ENCODE results near the gene C16orf74.

C16orf74 gene

GRCh38 chr16:85754413-85754812, 3.5 kb upstream of the C16orf74 start:
- no peak overlapping the region for H4K8ac ChIP-seq (ENCODE audit: low read depth, low read length)
- H3K9me3 ChIP-seq (replicated peaks in 1 of 2; ENCODE audit: control insufficient read depth in 2 of 2, insufficient read depth in 1 of 2, low read depth in 1 of 2, low read length in 2 of 2) = no peaks in the 10 kb centered on the region
- H3K79me1 ChIP-seq (ENCODE audit: low read depth, low read length) = no peaks in the 10 kb centered on the region
- no peak overlapping the region for H2AK5ac ChIP-seq (ENCODE audit: low read depth, low read length)
- H3K23ac ChIP-seq (ENCODE audit: low read depth, low read length, poor library complexity) = no peak overlapping the region
- no peak overlapping the region for H4K91ac ChIP-seq (ENCODE audit: low read depth, low read length, poor library complexity)
- H2AFZ ChIP-seq (ENCODE audit: low read length) = no peak overlapping the region
- no peak overlapping the region for H2BK5ac ChIP-seq (ENCODE audit: low read length)
- no peak overlapping the region for H2BK15ac ChIP-seq (ENCODE audit: low read length)
- DNase-seq (ENCODE audit: low spot score) = no peak
- no CpG with 5 or more reads among the region's 7 CpGs for WGBS, 2 donors (ENCODE audit: extremely low coverage in 2 of 2, insufficient read length in 2 of 2, insufficient replicate concordance in 1 of 2)
- H3K4ac ChIP-seq (ENCODE audit: low read length) = no peak overlapping the region
- no peak overlapping the region for H3K14ac ChIP-seq (ENCODE audit: low read length)
- no peaks in the 10 kb centered on the region for H3K36me3 ChIP-seq (replicated peaks in 1 of 2; ENCODE audit: control insufficient read depth in 2 of 2, insufficient read depth in 2 of 2, low read length in 2 of 2)
- H3K4me3 ChIP-seq (ENCODE audit: low read length in 2 of 2) = no peak overlapping the region
- H3K18ac ChIP-seq (ENCODE audit: low read length) = no peak overlapping the region
- peaks cover 14 to 22% of the 10 kb centered on the region in 2 donors for H3K4me1 ChIP-seq (ENCODE audit: control insufficient read depth in 2 of 2, insufficient read depth in 1 of 2, low read depth in 1 of 2, low read length in 2 of 2)
- no peak overlapping the region for H3K9ac ChIP-seq (ENCODE audit: low read depth, low read length, poor library complexity)
- H3K27ac ChIP-seq (replicated peaks; ENCODE audit: low read length) = no peak overlapping the region
- H2BK120ac ChIP-seq (ENCODE audit: low read depth, low read length) = no peak overlapping the region
- H2BK12ac ChIP-seq (ENCODE audit: low read length) = no peak overlapping the region
- peaks cover 8 to 48% (median 40%) of the 10 kb centered on the region in 3 experiments for H3K27me3 ChIP-seq (ENCODE audit: control insufficient read depth in 3 of 3, insufficient read depth in 3 of 3, low read depth in 1 of 3, low read length in 3 of 3)
- no peak overlapping the region for H3K4me2 ChIP-seq (ENCODE audit: insufficient read depth, low read length, poor library complexity, severe bottlenecking)

- Histone ChIP-seq H3K79me1 (ENCODE audit: low read depth, low read length) (no peaks in the 10 kb centered on the region), H2AFZ (ENCODE audit: low read length) (no peak overlapping the region), H3K36me3 (replicated peaks in 1 of 2; ENCODE audit: control insufficient read depth in 2 of 2, insufficient read depth in 2 of 2, low read length in 2 of 2) (no peaks in the 10 kb centered on the region), H3K27ac (replicated peaks; ENCODE audit: low read length) (no peak overlapping the region), H2BK15ac (ENCODE audit: low read length) (no peak overlapping the region), H3K4ac (ENCODE audit: low read length) (no peak overlapping the region), H3K14ac (ENCODE audit: low read length) (no peak overlapping the region), H2BK5ac (ENCODE audit: low read length) (no peak overlapping the region), H3K9ac (ENCODE audit: low read depth, low read length, poor library complexity) (no peak overlapping the region), H3K27me3 (ENCODE audit: control insufficient read depth in 3 of 3, insufficient read depth in 3 of 3, low read depth in 1 of 3, low read length in 3 of 3) (peaks cover 8 to 51% (median 41%) of the 10 kb centered on the region in 3 experiments), H3K23ac (ENCODE audit: low read depth, low read length, poor library complexity) (no peak overlapping the region), H3K4me1 (ENCODE audit: control insufficient read depth in 2 of 2, insufficient read depth in 1 of 2, low read depth in 1 of 2, low read length in 2 of 2) (peaks cover 14 to 22% of the 10 kb centered on the region in 2 donors), H4K91ac (ENCODE audit: low read depth, low read length, poor library complexity) (no peak overlapping the region), H2AK5ac (ENCODE audit: low read depth, low read length) (no peak overlapping the region), H3K9me3 (replicated peaks in 1 of 2; ENCODE audit: control insufficient read depth in 2 of 2, insufficient read depth in 1 of 2, low read depth in 1 of 2, low read length in 2 of 2) (no peaks in the 10 kb centered on the region), H2BK12ac (ENCODE audit: low read length) (no peak overlapping the region), H3K18ac (ENCODE audit: low read length) (no peak overlapping the region), H3K4me2 (ENCODE audit: insufficient read depth, low read length, poor library complexity, severe bottlenecking) (no peak overlapping the region), H2BK120ac (ENCODE audit: low read depth, low read length) (no peak overlapping the region), H3K4me3 (ENCODE audit: low read length in 2 of 2) (no peak overlapping the region), H4K8ac (ENCODE audit: low read depth, low read length) (no peak overlapping the region)
- no CpG with 5 or more reads among the region's 7 CpGs for WGBS, 2 donors (ENCODE audit: extremely low coverage in 2 of 2, insufficient read length in 2 of 2, insufficient replicate concordance in 1 of 2)
- no peak for DNase-seq (ENCODE audit: low spot score)
Observed at GRCh38 chr16:85753976-85754375, 3.1 kb upstream of the C16orf74 start.

DNA sequence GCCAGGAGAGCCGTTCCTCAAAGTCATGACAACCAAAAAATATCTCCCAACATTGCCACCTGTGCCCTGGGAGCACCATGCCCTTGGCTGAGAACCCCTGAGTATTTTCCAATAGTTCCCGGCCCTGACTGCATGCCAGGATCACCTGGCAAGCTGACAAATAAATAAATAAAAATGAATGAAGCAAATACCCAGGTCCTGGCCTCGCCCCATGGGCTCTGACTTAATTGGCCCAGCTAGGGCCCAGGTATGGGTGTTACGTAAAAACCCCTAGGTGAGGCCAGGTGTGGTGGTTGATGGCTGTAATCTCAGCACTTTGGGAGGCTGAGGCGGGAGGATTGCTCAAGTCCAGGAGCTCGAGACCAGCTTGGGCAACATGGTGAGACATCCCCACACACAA, 2.7 kb upstream of the C16orf74 start:
- Histone ChIP-seq H3K23ac (ENCODE audit: low read depth, low read length, poor library complexity) (no peak overlapping the region), H4K91ac (ENCODE audit: low read depth, low read length, poor library complexity) (no peak overlapping the region), H4K8ac (ENCODE audit: low read depth, low read length) (no peak overlapping the region), H2BK120ac (ENCODE audit: low read depth, low read length) (no peak overlapping the region), H3K9ac (ENCODE audit: low read depth, low read length, poor library complexity) (no peak overlapping the region), H3K4me1 (ENCODE audit: control insufficient read depth in 2 of 2, insufficient read depth in 1 of 2, low read depth in 1 of 2, low read length in 2 of 2) (peaks cover 14 to 22% of the 10 kb centered on the region in 2 donors), H2BK5ac (ENCODE audit: low read length) (no peak overlapping the region), H2BK15ac (ENCODE audit: low read length) (no peak overlapping the region), H3K4me2 (ENCODE audit: insufficient read depth, low read length, poor library complexity, severe bottlenecking) (no peak overlapping the region), H3K14ac (ENCODE audit: low read length) (no peak overlapping the region), H3K18ac (ENCODE audit: low read length) (no peak overlapping the region), H2BK12ac (ENCODE audit: low read length) (no peak overlapping the region), H3K36me3 (replicated peaks in 1 of 2; ENCODE audit: control insufficient read depth in 2 of 2, insufficient read depth in 2 of 2, low read length in 2 of 2) (no peaks in the 10 kb centered on the region), H3K27ac (replicated peaks; ENCODE audit: low read length) (no peak overlapping the region), H3K79me1 (ENCODE audit: low read depth, low read length) (no peaks in the 10 kb centered on the region), H3K4ac (ENCODE audit: low read length) (no peak overlapping the region), H3K9me3 (replicated peaks in 1 of 2; ENCODE audit: control insufficient read depth in 2 of 2, insufficient read depth in 1 of 2, low read depth in 1 of 2, low read length in 2 of 2) (no peaks in the 10 kb centered on the region), H2AK5ac (ENCODE audit: low read depth, low read length) (peak overlapping the region; percentile 29), H2AFZ (ENCODE audit: low read length) (no peak overlapping the region), H3K27me3 (ENCODE audit: control insufficient read depth in 3 of 3, insufficient read depth in 3 of 3, low read depth in 1 of 3, low read length in 3 of 3) (peaks cover 8 to 51% (median 41%) of the 10 kb centered on the region in 3 experiments), H3K4me3 (ENCODE audit: low read length in 2 of 2) (peak overlapping the region in 1 of 2 donors; percentile 25)
- no CpG with 5 or more reads among the region's 6 CpGs for WGBS, 2 donors (ENCODE audit: extremely low coverage in 2 of 2, insufficient read length in 2 of 2, insufficient replicate concordance in 1 of 2)
- DNase-seq (ENCODE audit: low spot score) = no peak

DNA sequence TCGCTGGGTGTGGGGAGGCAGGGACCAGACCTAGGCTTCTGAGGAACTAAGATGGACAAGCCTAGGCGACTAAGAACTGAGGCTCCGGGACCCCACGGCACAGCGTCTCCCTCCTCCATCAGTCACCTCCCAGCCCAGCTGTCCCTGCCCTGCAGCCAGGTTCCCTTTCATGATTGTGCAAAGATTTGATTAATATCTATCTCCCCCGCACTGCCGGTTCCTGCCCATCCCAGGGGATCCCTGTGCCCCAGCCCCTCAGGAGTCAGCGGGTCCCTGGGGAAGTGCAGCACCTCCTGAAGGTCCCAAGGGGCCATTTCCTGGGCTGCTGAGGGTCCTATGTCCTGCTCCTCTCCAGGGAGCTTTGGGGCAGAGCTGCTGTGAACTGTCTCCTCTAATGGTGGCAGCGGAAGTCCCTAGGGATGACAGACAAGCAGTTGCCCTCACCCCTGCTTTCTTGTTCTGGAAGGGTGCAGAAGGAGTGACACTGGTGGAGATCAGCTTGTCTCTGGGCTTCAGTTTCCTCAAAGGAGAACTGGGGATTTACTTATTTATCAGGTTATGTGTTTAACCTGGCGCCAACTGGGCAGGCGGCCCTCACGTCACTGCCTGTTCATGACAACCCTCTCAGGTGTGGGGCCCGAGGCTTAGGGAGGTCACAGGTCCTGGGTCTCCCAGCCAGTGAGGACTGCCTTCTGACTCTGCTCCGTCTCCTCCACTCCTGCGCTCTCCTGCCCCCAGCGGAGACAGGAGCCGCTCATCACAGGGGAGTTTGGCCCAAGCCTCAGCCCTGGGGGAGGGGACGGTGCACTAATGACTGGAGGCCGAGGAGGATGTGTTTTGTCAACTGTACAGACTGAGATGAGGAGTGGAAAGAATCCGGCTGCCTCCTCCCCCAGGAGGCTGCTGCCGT, 1.9 kb upstream of the C16orf74 start:
- peaks cover 14 to 22% of the 10 kb centered on the region in 2 donors for H3K4me1 ChIP-seq (ENCODE audit: control insufficient read depth in 2 of 2, insufficient read depth in 1 of 2, low read depth in 1 of 2, low read length in 2 of 2)
- peak overlapping the region; percentile 77 for H3K18ac ChIP-seq (ENCODE audit: low read length)
- peak overlapping the region; percentile 61 for H3K9ac ChIP-seq (ENCODE audit: low read depth, low read length, poor library complexity)
- H2BK12ac ChIP-seq (ENCODE audit: low read length) = no peak overlapping the region
- H3K23ac ChIP-seq (ENCODE audit: low read depth, low read length, poor library complexity) = peak overlapping the region; percentile 49
- H2BK15ac ChIP-seq (ENCODE audit: low read length) = no peak overlapping the region
- no peak overlapping the region for H2AFZ ChIP-seq (ENCODE audit: low read length)
- H3K4me3 ChIP-seq (ENCODE audit: low read length in 2 of 2) = peak overlapping the region in 1 of 2 donors; percentile 25
- H2AK5ac ChIP-seq (ENCODE audit: low read depth, low read length) = peak overlapping the region; percentile 39
- no peaks in the 10 kb centered on the region for H3K9me3 ChIP-seq (replicated peaks in 1 of 2; ENCODE audit: control insufficient read depth in 2 of 2, insufficient read depth in 1 of 2, low read depth in 1 of 2, low read length in 2 of 2)
- no peak overlapping the region for H4K8ac ChIP-seq (ENCODE audit: low read depth, low read length)
- H4K91ac ChIP-seq (ENCODE audit: low read depth, low read length, poor library complexity) = no peak overlapping the region
- no peaks in the 10 kb centered on the region for H3K36me3 ChIP-seq (replicated peaks in 1 of 2; ENCODE audit: control insufficient read depth in 2 of 2, insufficient read depth in 2 of 2, low read length in 2 of 2)
- peak overlapping the region; percentile 63 for H3K14ac ChIP-seq (ENCODE audit: low read length)
- peaks cover 8 to 51% (median 41%) of the 10 kb centered on the region in 3 experiments for H3K27me3 ChIP-seq (ENCODE audit: control insufficient read depth in 3 of 3, insufficient read depth in 3 of 3, low read depth in 1 of 3, low read length in 3 of 3)
- DNase-seq (ENCODE audit: low spot score) = no peak
- no peak overlapping the region for H3K27ac ChIP-seq (replicated peaks; ENCODE audit: low read length)
- H2BK120ac ChIP-seq (ENCODE audit: low read depth, low read length) = no peak overlapping the region
- no peaks in the 10 kb centered on the region for H3K79me1 ChIP-seq (ENCODE audit: low read depth, low read length)
- no peak overlapping the region for H3K4me2 ChIP-seq (ENCODE audit: insufficient read depth, low read length, poor library complexity, severe bottlenecking)
- H2BK5ac ChIP-seq (ENCODE audit: low read length) = peak overlapping the region; percentile 61
- no CpG with 5 or more reads among the region's 21 CpGs for WGBS, 2 donors (ENCODE audit: extremely low coverage in 2 of 2, insufficient read length in 2 of 2, insufficient replicate concordance in 1 of 2)
- no peak overlapping the region for H3K4ac ChIP-seq (ENCODE audit: low read length)
